ENCODE results near the gene FN1. TPM values are rescaled to one million over a fixed set of nuclear protein-coding genes. Genes with fewer than 3 reads are reported as not detected.
A peak's percentile ranks its signal among the peaks of the same experiment; 100 is the strongest.

Gene FN1
- total and polyA plus RNA-seq, 2 donors (not counting 3 experiments of a cell fraction or from before 2014, with no cell fraction given) = 3,221 to 3,740 TPM

DNA sequence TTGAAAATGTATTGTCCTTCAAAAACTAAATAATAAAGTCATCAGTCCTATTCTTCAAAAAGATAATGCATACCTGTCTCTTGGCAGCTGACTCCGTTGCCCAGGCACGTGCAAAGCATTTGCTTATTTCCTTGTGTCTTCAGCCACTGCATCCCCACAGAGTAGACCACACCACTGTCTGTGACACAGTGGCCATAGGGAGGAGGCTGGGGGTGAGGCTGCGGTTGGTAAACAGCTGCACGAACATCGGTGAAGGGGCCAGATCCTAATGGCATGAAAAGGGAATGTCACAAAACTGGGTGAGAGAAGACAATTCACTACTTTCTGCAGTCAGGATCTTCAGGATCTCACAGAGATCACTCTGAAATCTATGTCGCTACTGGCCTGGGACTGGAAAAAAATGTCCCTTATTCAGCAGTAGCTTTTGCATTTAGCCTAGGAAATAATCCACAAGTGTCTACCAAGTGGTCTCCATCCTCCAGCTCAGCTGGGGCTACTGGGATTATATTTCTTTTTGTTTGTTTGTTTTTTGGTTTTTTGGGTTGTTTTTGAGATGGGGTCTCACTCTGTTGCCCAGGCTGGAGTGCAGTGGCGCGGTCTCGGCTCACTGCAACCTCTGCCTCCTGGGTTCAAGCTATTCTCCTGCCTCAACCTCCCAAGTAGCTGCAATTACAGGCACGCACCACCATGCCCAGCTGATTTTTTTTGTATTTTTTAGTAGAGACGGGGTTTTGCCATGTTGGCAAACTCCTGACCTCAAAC, 10.7 kb downstream of the FN1 start:
- no peak overlapping the region for H3K4me3 ChIP-seq (replicated peaks in 1 of 3; ENCODE audit: insufficient read depth in 1 of 3, low read depth in 1 of 3, low read length in 3 of 3)
- intact Hi-C loops (cut with micrococcal nuclease) = no loop called here

More for the DNA sequence above, 10.7 kb downstream of the FN1 start:
- ChIA-PET POLR2A (interaction anchor here (0.8 kb wide), 1 partner anchor 369 kb away, joined by 8 read pairs; no protein-coding TSS in a partner anchor), CTCF (interaction anchor here (0.9 to 2.3 kb wide), 3 partner anchors 14 to 507 kb away, joined by 3 to 16 read pairs (median 3); no protein-coding TSS in a partner anchor)
- no peaks in the 10 kb centered on the region for H3K9me1 ChIP-seq (replicated peaks; ENCODE audit: control insufficient read depth, extremely low read depth, insufficient read depth, low read length)
- FAIRE-seq = no peak
- no peaks in the 10 kb centered on the region for H3K9me3 ChIP-seq (replicated peaks; ENCODE audit: control insufficient read depth, insufficient read depth, low read length)
- H3K4me1 ChIP-seq (ENCODE audit: control insufficient read depth, extremely low read depth, insufficient read depth, low read length) = peaks cover 60% of the 10 kb centered on the region
- no peak for DNase-seq (ENCODE audit: low read depth, low spot score)
- H3K9ac ChIP-seq (replicated peaks; ENCODE audit: extremely low read depth, insufficient read depth, low read length) = no peak overlapping the region
- H3K27ac ChIP-seq (ENCODE audit: insufficient read depth, low read depth, low read length) = no peak overlapping the region
- TF ChIP-seq POLR2A (IDR thresholded peaks at IDR 0.05; ENCODE audit: low read depth, low read length) = peak; percentile 58
- TF ChIP-seq MAX (IDR thresholded peaks at IDR 0.05; ENCODE audit: insufficient read depth, insufficient read length) = no peak
- TF ChIP-seq CTCF (IDR thresholded peaks at IDR 0.05; ENCODE audit: extremely low read depth in 1 of 2, insufficient read depth in 1 of 2, low read depth in 1 of 2, low read length in 2 of 2) = no peak
- peak; percentile 14 for TF ChIP-seq POLR2AphosphoS5 (IDR thresholded peaks at IDR 0.05; ENCODE audit: insufficient read depth, low read depth, low read length)
- no peak for TF ChIP-seq FOS (IDR thresholded peaks at IDR 0.05; ENCODE audit: borderline replicate concordance, insufficient read depth, low read length)
- peaks cover 18% of the 10 kb centered on the region for H3K79me2 ChIP-seq (ENCODE audit: control insufficient read depth, insufficient read depth, low read length)
- dilution Hi-C loops (cut with MboI; ENCODE audit: extremely low pct_ligation_motif_present, low sequenced_read_pairs) = no loop called here
- no peak overlapping the region for H3K4me2 ChIP-seq (ENCODE audit: insufficient read depth, low read length)
- no peak overlapping the region for H2AFZ ChIP-seq (ENCODE audit: low read depth, low read length)
- peaks cover 31 to 71% of the 10 kb centered on the region in 2 experiments for H3K36me3 ChIP-seq (ENCODE audit: control insufficient read depth in 2 of 2, extremely low read depth in 1 of 2, insufficient read depth in 2 of 2, low read length in 2 of 2)
- no TSS peak for BruUV-seq (replicated peaks)
- no peaks in the 10 kb centered on the region for H4K20me1 ChIP-seq (replicated peaks; ENCODE audit: control insufficient read depth, extremely low read depth, insufficient read depth, low read length)
- H3K27me3 ChIP-seq (ENCODE audit: control insufficient read depth in 2 of 2, insufficient read depth in 2 of 2, low read length in 2 of 2) = no peaks in the 10 kb centered on the region

Data from endothelial cell of umbilical vein (primary cell).